Cardiac muscle cell (in vitro differentiated cells and primary cell): ENCODE results near the gene NFATC3. TPM values are rescaled to one million over a fixed set of nuclear protein-coding genes. Genes with fewer than 3 reads are reported as not detected.

ENCODE experiments used
- DNase-seq, 2 donors: peaks; one replicate each; pipeline versions ENCODE4 v3.0.0 to v3.0.0-alpha.2; 2010 to 2017; ENCODE audit warnings: low read depth in 1 of 2, low spot score in 1 of 2
- H3K27ac ChIP-seq: fragments of 200-600 bp; sonication (generic); 2 replicates; pipeline ENCODE4 v1.5.1; 2016
- H3K27me3 ChIP-seq: fragments of 200-600 bp; sonication (generic); 2 replicates; pipeline ENCODE4 v1.6.0; 2016; ENCODE audit warnings: control low read depth
- H3K36me3 ChIP-seq: fragments of 200-600 bp; sonication (generic); 2 replicates; pipeline ENCODE4 v1.5.1; 2016; ENCODE audit warnings: control low read depth
- H3K4me1 ChIP-seq: fragments of 200-600 bp; sonication (generic); 2 replicates; pipeline ENCODE4 v1.8.1; 2017; ENCODE audit warnings: low read depth, mild to moderate bottlenecking, mixed run types
- H3K4me3 ChIP-seq: fragments of 200-600 bp; sonication (generic); 2 replicates; pipeline ENCODE4 v1.5.1; 2016; ENCODE audit warnings: mild to moderate bottlenecking
- H3K9me3 ChIP-seq: fragments of 200-600 bp; sonication (generic); 2 replicates; pipeline ENCODE4 v1.5.1; 2017; ENCODE audit warnings: low read depth, mild to moderate bottlenecking, control low read depth
- CTCF ChIP-seq: IDR thresholded peaks from 2 replicates; pipeline ENCODE4 v1.5.1; 2012; ENCODE audit warnings: low read depth, mild to moderate bottlenecking, low read length
- polyA plus RNA-seq: library from polyadenylated mRNA; unstranded; fragments of >200 nt; fragmentation: Nextera tagmentation; extraction: Ambion mirVana; gene quantifications from 2 replicates; pipeline ENCODE4 v1.2.1, GENCODE V29; 2016
- total RNA-seq: library from RNA; depleted of rRNA; stranded (reverse); fragments of >200 nt; gene quantifications from 2 replicates; pipeline ENCODE4 v1.2.3, GENCODE V29; 2016

Gene NFATC3
- total and polyA plus RNA-seq, 2 experiments from 2014 or later: 13.6 to 26.2 TPM

- no peak for DNase-seq
Observed at GRCh38 chr16:68230176-68230571, 145.0 kb downstream of the NFATC3 start.

GRCh38 chr16:68230956-68231355 lies 145.8 kb downstream of the NFATC3 start:
- Histone ChIP-seq H3K4me1 (peaks cover 18% of the 10 kb centered on the region), H3K27ac (no peak overlapping the region), H3K4me3 (no peak overlapping the region), H3K9me3 (no peaks in the 10 kb centered on the region), H3K36me3 (no peaks in the 10 kb centered on the region), H3K27me3 (peaks cover 27% of the 10 kb centered on the region)
- no peak for DNase-seq
- no peak for TF ChIP-seq CTCF

More at GRCh38 chr16:68230176-68230571, 145.0 kb downstream of the NFATC3 start:
- no peak overlapping the region for H3K27ac ChIP-seq
- H3K9me3 ChIP-seq: no peaks in the 10 kb centered on the region
- H3K4me3 ChIP-seq: no peak overlapping the region
- peaks cover 17% of the 10 kb centered on the region for H3K4me1 ChIP-seq
- TF ChIP-seq CTCF: no peak
- H3K36me3 ChIP-seq: no peaks in the 10 kb centered on the region
- peaks cover 19% of the 10 kb centered on the region for H3K27me3 ChIP-seq

GRCh38 chr16:68231384-68232136 lies 146.4 kb downstream of the NFATC3 start:
- no peak for TF ChIP-seq CTCF
- DNase-seq: no peak
- H3K4me1 ChIP-seq: peaks cover 18% of the 10 kb centered on the region
- H3K4me3 ChIP-seq: no peak overlapping the region
- H3K36me3 ChIP-seq: no peaks in the 10 kb centered on the region
- peaks cover 33% of the 10 kb centered on the region for H3K27me3 ChIP-seq
- H3K27ac ChIP-seq: no peak overlapping the region
- H3K9me3 ChIP-seq: no peaks in the 10 kb centered on the region

GRCh38 chr16:68232335-68232734 lies 147.2 kb downstream of the NFATC3 start:
- Histone ChIP-seq H3K9me3 (no peaks in the 10 kb centered on the region), H3K27me3 (peaks cover 39% of the 10 kb centered on the region), H3K36me3 (no peaks in the 10 kb centered on the region), H3K4me3 (no peak overlapping the region), H3K4me1 (peaks cover 18% of the 10 kb centered on the region), H3K27ac (no peak overlapping the region)
- TF ChIP-seq CTCF: no peak
- DNase-seq: no peak

- H3K27me3 ChIP-seq: peaks cover 39% of the 10 kb centered on the region
- no peaks in the 10 kb centered on the region for H3K36me3 ChIP-seq
- peaks cover 13% of the 10 kb centered on the region for H3K4me1 ChIP-seq
- TF ChIP-seq CTCF: no peak
- H3K27ac ChIP-seq: no peak overlapping the region
- no peak for DNase-seq
- no peaks in the 10 kb centered on the region for H3K9me3 ChIP-seq
- H3K4me3 ChIP-seq: no peak overlapping the region
Observed at GRCh38 chr16:68233085-68233834, 148.1 kb downstream of the NFATC3 start.
